ENCODE measurements around the gene CYBA.
A peak's percentile ranks its signal among the peaks of the same experiment; 100 is the strongest.

The CYBA gene

DNA sequence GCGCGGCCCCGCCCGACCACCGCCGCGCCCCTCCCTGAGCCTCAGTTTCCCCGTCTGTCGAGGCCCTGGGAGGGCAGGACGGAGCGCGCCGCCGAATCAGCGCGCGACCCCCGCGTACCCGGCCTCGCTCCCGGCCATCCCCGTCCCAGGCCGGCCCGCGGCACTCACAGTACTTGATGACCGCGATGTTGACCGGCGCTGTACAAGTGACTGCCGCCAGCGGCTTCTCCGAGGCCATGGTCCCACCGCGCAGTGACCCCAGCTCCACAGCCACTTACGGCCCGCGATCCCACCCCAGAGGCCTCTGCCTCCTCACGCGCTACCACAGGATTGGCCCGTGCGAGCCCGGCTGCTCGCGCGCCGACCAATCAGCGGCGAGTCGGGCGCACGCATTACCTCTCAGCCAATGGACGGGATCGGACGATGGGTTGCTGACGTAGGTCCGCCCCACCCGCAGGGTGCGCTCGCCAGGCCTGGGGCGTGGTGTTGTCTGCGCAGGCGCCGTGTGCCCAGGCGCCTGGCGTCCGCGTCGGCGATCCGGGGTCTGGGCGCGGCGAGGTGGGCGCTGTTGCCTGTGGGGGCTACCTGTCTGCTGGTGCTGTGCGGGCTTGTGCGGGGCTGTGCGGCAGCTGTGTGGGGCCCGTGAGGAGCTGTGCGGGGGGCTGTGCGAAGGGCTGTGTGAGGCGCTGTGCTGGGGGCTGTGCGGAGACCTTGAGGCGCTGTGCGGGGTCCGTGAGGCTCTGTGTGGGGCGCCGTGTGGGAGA is 12.2 kb upstream of the CYBA start, which contains the start of gene MVD:
MVD (minus strand) TSS at position 249 of the 764 bp plus-strand sequence; CDS start at position 238, 11 bp downstream.
- peak; percentile 86 to 95 for DNase-seq (ENCODE audit: low read depth in 1 of 2, low spot score in 1 of 2)

DNA sequence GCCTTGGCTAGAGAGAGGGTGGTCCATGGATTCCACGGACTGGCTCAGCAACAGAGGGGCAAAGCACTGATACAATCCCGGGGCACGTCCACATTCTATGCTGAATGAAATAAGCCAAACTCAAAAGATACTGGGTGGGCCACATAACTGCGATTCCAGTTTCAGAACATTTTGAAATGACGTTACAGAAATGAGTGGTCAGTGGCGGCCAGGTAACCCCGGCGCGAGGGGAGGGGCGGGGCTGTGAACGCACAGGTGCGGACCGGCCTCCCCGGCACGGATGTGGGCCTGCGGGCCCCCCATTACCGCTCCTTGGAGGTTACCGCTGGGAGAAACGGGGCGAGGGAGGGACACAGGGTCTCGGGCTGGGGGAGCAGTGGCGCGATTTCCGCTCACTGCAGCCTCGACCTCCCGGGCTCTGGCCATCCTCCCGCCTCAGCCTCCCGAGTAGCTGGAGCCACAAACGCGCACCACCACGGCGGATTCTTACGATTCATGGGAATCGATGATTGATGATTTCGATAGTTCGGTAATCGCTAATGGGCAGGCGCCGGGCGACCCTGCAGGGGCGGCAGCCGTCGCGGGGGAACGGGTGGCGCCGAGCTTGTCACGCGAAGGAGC is 11.5 kb upstream of the CYBA start:
- DNase-seq (ENCODE audit: low read depth in 1 of 2, low spot score in 1 of 2): no peak

DNA sequence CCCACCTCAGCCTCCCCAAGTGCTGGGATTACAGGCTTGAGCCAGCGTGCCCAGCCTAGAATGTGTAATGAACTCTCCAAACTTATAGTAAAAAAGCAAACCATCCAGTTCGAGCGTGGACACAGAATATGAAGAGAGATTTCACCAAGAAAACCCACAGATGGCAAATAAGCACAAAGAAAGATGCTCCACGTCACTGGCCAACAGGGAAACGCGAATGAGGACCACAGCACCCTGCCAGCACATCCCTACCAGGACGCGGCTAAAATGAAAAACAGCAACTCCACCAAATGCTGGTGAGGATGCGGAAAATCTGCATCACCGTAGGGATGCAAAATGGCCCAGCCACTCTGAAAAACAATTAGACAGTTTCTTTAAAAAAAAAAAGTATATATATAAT is 10.6 kb upstream of the CYBA start:
- no peak for DNase-seq (ENCODE audit: low read depth in 1 of 2, low spot score in 1 of 2)

DNA sequence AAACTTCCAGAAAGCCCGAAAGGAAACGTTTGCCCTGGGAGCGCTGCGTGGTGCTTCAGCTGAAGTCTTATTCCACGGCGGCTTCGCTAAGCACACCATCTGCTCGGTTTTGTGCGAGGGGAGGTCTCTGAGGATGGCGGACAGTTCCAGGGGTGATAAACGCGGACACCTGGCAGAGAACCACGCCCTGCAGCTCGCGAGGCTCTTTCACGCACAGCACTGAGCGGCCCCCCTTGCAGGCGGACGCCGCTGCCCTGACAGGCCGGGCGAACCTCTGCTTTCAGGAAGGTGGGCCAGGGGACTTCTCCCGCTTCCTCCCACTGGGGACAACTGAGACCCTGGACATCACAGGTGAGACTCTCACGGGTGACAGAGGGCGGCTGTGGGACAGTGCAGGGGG is 8.3 kb upstream of the CYBA start:
- DNase-seq (ENCODE audit: low read depth in 1 of 2, low spot score in 1 of 2): no peak

DNA sequence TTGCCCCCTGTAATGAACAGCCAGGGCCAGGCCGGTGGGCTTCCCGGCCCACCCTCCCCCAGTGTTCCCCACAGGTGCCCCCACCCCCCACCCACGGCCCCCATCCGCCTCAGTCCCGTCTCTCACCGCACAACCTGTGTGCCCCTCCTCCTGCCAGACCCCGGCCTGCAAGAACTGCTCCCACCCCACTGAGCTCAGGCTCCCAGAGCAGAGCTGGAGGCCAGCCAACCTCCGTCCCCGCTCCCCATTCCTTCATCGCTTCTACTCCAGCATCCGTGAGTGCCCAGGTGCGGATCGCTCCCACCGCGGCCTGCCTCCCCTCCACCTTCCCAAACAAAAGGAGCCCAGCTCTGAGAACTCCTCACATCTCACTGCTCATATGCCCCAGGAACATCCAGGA is 7.9 kb upstream of the CYBA start:
- DNase-seq (ENCODE audit: low read depth in 1 of 2, low spot score in 1 of 2): no peak

DNA sequence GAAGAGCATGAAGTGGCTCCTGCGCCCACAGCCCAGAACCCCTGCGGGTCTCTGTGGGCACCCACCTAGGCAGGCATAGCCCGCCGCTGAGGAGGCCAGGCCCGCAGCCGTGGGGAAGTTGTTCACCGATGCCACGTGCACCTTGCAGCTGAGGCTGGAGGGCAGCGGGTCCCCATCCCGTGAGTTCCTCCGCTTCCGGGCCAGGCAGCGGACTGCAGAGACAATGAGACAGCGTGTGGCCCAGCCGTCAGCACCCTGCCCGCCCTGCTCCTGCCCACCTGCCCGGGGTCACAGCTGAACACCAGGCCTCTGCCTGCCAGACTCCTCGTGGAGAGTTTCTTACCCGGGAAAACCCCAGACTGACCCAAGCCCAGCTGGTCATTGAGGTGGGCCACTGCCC is 6.5 kb upstream of the CYBA start:
- no peak for DNase-seq (ENCODE audit: low read depth in 1 of 2, low spot score in 1 of 2)

DNA sequence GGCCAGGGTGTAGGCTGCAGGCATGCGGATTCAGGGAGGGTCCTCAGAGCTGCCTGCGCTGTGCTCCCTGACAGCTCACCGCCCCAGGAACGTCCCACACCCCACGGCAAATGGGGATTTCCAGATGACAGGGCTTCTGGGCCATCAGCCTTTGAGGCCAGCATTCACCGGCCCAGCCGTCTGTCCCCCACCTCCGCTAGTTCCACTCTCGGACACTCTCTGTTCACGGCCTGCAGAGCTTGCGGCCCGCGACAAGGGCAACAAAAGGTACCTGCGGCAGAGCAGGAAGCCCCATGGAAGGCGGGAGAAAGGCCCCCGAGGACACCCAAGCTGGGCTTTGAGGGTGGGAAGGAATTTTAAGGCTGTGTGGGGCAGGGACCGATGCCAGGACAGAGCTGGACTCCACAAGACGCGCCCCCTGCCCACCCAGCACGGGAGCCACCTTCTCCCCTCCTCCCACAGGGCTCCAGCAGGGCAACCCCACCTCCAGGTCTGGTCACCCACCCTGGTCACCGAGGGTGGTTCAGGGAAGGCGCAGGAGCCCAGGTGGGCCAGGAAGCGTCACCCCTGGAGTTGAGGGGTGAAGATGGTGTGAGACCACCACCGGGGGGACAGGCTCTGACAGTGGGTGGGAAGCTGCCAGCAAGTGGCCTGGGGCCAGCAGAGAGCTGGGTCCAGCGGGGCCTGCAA is 5.6 kb upstream of the CYBA start:
- no peak for DNase-seq (ENCODE audit: low read depth in 1 of 2, low spot score in 1 of 2)

DNA sequence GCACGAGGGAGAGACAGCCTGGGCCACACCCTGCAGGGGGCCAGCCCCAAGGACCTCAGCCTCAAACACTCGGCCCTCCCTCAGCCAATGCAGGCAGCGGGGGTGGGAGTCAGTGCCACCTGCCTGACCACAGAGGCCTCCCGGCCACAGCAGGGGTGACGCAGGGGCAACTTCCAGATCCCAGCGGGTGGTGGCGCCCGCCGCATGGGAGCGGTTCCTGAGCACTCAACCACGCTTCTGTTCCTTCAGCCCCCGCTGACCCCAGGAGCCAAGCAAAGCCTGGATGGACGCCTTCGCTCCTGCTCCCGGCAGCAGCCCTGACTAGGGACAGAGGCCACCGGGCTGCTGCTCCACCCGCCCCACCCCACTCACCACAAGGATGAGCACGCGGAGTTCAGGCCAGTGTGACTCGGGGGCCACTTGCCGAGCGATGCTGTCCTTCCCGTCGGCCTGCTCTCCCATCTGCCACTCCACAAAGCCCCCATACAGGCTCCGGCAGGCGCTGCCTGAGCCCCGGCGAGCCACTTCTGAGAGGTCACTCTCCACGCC is 5.0 kb upstream of the CYBA start:
- DNase-seq (ENCODE audit: low read depth in 1 of 2, low spot score in 1 of 2): no peak

DNA sequence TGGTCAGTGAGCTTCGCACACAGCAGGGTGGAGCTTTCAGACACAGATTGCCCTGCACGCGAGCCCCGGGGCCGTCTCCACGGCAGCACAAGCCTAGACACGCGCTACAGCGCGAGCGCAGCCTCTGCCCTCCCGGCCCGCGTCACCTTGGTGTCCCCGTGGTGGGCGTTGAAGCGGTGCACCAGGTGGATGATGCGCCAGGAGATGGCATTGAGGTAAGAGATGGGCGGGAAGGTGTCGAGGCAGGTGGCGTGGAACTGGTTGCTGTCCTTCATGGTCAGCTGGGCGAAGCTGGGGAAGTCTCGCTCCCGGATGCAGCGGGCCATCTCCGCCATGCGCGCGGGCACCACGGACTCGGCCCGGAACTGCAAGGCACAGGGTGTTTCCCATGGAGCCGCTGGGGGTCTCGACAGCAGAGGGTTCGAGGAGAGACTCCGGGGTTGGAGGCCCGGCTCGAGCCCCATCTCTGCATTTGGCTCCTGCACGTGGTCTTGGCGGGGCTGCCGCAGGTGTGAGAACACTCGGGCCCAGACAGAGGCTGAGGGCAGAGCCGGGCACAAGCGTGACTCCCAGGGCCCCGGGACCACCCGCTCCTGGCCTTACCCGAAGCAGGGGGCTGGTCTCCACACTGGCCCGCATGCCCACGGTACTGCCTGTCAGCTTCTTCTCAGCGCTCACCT is 4.3 kb upstream of the CYBA start:
- no peak for DNase-seq (ENCODE audit: low read depth in 1 of 2, low spot score in 1 of 2)

DNA sequence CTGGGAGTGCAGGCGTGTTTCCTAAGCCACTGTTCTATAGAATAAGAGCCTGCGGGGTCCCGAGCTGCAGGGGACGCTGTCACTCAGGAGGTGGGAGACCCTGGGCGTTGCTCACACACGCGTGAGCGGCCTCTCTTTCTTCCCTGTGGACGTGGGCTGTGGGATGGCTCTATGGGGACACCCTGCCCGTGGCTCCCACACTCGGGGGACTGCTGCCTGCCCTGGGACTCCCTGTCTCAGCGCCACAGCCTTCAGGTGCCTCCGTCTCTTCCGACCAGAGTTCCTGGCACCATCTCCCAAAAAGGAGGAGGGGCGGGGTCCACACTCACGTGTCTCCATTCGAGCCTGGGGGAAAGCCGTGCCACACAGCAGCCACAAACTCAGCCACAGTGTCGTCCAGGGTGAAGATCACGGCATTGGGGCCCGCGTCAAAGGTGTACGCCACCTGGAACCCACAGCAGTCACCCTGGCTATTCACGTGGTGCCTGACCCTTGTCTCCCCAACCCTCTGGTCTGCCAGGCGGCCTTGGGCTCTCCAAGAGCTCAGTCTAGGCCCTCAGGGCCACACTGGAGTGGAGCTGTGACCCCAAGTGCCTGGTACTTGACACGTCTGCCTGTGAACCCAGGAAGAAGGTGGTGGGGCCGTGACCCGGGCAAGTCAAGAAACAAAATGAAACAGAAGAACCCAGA is 3.7 kb upstream of the CYBA start:
- no peak for DNase-seq (ENCODE audit: low read depth in 1 of 2, low spot score in 1 of 2)

DNA sequence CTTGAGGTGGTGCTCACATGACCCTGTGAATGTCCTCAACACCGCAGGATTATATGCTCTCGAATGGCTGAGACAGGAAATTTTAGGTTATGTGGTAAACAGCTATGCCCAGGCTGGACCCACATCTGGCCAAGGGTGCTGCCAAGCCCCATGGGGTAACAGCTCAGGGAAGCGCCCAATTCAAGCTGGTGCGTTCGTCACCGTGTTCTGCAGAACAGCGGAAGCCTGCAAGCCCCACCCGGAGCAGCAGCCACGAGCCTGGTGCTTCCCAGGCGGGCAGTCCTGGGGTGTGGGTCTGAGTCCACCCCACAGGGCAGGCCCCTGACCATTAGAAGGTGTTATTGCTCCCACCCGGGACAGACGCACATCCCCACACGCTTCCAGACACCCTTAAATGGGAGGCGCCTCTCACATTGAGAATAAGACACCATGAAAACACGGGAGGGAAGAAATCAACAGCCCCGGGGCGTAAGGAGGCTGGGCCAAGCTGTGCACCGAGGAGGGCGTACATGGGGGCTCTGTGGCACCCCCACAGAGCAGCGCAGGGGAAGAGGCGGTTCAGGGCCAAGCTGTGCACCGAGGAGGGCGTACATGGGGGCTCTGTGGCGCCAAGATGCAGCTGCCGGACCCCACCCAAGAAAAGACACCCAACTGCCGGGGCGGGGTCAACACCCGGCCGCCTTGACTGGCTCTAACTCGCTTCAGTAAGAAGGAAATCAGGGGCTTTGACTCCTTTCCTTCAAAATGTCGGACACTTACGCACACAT is 2.9 kb upstream of the CYBA start:
- no peak for DNase-seq (ENCODE audit: low read depth in 1 of 2, low spot score in 1 of 2)

DNA sequence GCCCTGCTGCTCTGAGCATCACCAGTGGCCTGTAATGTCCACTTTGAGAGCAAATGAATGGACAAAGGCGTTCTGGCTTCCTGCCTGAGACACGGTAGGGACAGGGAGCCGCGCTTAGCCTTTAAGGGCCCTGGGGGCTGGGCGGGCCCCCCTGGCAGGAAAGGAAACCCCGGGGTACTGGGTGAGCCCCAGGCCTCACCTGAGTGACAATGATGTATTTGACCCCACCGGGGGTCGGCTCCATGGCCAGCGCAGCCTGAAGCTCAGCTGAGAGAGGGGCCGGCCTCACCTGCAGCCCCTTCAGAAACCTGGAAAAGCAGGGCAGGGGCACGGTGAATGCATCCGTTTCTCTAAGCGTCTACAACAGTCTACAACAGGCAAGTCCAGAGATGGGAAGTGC is 2.2 kb upstream of the CYBA start:
- DNase-seq (ENCODE audit: low read depth in 1 of 2, low spot score in 1 of 2): no peak

DNA sequence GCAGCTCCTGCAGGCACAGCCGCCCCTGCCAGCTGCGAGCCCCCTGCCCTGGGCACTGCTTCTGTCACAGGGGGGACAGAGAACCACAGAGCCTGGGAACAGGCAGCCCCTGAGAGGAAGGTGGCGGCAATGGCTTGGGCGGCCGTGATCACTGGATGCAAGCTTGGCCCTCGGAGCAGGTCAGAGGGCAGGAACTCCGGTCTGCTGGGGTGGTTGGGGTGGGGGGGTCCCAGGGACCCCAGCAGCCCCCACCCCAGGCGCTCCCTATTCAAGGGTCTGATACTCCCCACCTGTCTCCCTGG is 1.9 kb upstream of the CYBA start:
- DNase-seq (ENCODE audit: low read depth in 1 of 2, low spot score in 1 of 2): no peak

DNA sequence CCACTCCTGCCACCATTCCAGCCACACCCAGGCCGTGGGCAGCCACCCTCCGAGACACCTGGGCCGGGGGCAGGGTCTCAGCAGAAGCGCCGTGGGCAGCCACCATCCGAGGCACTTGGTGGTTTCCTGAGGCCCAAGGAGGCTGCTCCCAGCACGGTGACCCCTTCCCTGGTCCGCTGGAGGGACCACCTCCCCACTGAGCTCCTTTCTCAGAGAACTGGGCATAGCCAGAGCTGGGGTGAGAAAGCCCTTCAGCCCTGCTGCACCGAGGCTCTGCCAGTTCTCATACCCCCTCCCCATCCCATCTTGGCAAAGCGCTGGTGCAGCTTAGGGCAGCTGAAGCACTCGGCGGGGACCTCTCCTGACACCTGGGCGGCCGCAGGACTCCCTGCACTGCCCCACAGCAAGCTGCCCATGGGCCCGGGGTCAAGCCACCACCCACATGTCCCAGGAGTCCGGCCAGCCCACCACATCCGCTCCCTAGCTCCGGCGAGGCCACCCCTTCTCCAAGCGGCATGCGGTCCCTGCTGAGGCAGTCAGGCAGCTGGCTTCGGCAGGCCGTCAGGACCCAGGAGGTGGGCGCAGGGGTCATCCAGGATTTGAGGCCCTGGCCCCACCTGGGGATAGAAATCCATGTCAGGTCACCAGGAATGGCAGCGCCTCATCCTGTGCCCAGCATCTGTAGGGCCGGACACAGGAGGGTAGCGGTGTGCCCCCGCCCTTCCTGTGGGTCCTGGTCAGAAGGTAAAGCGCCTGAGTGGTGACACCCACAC is 1.3 kb upstream of the CYBA start:
- no peak for DNase-seq (ENCODE audit: low read depth in 1 of 2, low spot score in 1 of 2)

DNA sequence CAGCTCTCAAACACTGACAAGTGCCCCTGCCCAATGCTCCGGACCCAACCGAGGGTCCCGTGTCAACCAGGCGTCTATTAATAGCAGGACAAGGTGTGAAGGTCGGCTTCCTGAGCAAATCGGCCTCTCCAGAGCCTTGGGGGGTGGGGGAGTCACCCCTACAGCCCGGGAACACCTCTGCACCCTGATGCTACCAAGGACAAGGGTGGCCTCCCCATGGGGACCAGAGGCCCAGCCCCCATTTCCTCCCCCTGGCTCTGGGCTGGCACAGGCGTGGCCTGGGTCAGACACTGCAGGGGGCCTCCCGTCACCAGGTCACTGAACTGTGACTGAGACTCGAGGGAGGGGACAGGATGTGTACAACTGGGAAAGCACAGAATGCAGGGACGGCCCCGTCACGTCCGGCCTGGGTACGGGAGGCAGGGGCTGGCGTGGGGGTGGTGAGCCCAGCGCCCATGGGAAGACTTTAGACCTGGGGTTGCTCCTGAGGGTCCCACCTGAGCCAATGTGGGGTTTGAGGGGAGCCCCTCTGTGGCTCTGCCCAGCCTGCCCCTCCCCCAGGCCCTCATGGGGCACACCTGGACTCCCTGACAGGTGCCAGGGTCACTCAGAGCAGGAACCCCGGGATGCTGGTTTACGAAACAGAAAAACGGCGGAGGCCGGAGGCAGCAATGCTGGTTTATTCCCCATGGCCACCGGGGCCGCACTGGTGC is 579 bp upstream of the CYBA start:
- peak; percentile 20 to 53 for DNase-seq (ENCODE audit: low read depth in 1 of 2, low spot score in 1 of 2)

DNA sequence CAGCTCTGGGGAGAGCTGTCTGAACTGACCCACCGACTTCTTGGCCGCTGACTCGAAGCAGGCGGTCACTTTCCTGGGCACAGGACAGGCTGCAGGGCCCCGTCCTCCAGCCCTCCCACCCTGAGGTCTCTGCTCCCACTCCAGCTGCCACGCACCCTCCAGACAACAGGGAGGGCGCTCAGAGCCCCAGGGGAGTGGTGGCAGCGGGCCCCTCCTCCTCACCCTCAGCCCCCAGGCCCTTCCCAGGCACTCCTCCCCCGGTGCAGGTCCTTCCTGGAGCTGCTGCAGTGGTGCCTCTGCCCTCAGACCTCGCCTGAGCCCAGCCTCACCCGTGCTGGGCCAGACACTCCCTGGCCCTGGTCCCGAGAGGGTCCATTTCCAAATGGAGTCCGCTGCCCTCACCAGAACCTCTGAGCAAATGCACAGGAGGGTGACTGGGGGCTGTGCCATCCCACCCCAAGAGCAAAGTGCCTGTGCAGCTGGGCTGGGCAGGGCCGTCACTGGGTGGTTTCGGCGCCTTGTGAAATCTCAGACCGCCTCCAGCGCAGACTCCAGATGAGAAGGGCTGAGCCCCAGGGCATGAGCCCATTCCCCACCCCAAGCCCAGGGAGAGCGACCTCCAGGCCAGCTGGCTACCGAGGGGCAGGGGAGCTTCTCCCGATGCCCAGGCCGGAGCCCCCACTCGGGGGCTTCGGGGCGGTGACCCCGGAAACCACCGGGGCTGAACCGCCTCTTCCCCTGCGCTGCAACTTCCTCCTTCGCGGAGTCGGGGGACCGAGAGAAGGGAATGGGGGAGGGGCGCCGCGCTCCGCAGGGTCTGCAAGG is 717 bp downstream of the CYBA start:
- DNase-seq (ENCODE audit: low read depth in 1 of 2, low spot score in 1 of 2): no peak

DNA sequence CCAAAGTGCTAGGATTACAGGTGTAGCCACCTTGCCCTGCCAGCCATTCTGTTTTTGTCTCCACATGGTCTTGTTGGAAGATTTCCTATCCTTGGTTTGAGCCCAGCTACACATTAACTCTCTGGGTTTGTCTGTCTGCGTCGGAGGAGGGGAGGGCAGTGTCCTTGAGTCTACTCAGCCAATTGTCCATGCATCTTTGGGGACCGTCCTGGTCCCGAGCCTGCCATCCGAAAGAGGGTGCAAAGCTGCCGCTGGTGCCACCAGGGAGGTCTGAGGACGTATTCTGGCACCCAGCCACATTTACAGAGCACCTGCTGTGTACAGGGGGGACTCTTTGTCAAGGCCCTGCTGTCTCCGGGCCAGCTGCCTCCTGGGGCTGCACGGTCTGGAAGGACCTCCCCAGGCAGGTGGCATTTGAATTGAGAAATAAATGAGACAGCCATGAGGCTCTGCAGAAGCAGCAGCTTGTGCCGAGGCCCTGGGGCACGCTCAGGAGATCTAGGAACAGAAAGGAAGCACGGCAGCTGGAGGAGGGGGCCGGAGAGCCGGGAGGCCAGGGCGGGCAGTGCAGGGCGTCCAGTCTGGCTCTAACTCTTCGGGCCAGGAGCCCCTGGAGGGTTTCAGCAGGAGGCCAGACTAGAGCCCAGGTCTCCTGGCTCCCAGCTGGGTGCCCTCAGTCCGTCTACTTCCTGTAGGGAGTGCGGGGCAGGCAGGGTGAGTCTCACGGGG is 1.5 kb downstream of the CYBA start:
- no peak for DNase-seq (ENCODE audit: low read depth in 1 of 2, low spot score in 1 of 2)

Measured in activated T-helper 1 cell treated with anti-CD3 and anti-CD28 coated beads, Interleukin-2, amount 50 U/mL, for 16 hours (primary cell).